Adipocyte (in vitro differentiated cells): ENCODE measurements around the gene TMEFF2.
A peak's percentile ranks its signal among the peaks of the same experiment; 100 is the strongest.

ENCODE experiments used
- DNase-seq: peaks from one replicate; pipeline ENCODE4 v3.0.0-alpha.2; 2015; ENCODE audit warnings: low read depth
- H3K27me3 ChIP-seq: replicated peaks from 2 replicates; pipeline ENCODE4 v1.7.0; 2013; ENCODE audit warnings: mild to moderate bottlenecking, low read length, moderate library complexity; ENCODE audit not compliant: control insufficient read depth, insufficient read depth
- H3K36me3 ChIP-seq: 2 replicates; pipeline ENCODE4 v1.7.0; 2013; ENCODE audit warnings: low read length, mild to moderate bottlenecking, moderate library complexity; ENCODE audit not compliant: control insufficient read depth, insufficient read depth, severe bottlenecking
- H3K4me1 ChIP-seq: 2 replicates; pipeline ENCODE4 v1.7.0; 2013; ENCODE audit warnings: mild to moderate bottlenecking, low read length, moderate library complexity; ENCODE audit not compliant: control insufficient read depth, insufficient read depth
- H3K4me3 ChIP-seq: 2 replicates; pipeline ENCODE4 v1.7.0; 2013; ENCODE audit warnings: mild to moderate bottlenecking, low read length, moderate library complexity
- H3K9ac ChIP-seq: 2 replicates; pipeline ENCODE4 v1.7.0; 2013; ENCODE audit warnings: mild to moderate bottlenecking, low read length, moderate library complexity
- H3K9me3 ChIP-seq: 2 replicates; pipeline ENCODE4 v1.7.0; 2013; ENCODE audit warnings: mild to moderate bottlenecking, low read length, moderate library complexity; ENCODE audit not compliant: control insufficient read depth

The TMEFF2 gene

GRCh38 chr2:192060161-192060560 lies 134.6 kb downstream of the TMEFF2 start:
- H3K9ac ChIP-seq, result no peak overlapping the region
- no peak for DNase-seq
- H3K4me1 ChIP-seq, result no peaks in the 10 kb centered on the region
- H3K27me3 ChIP-seq, result no peaks in the 10 kb centered on the region
- no peaks in the 10 kb centered on the region for H3K36me3 ChIP-seq
- no peaks in the 10 kb centered on the region for H3K9me3 ChIP-seq
- no peak overlapping the region for H3K4me3 ChIP-seq

GRCh38 chr2:192059266-192059665 lies 135.5 kb downstream of the TMEFF2 start:
- Histone ChIP-seq H3K27me3 (no peaks in the 10 kb centered on the region), H3K9me3 (no peaks in the 10 kb centered on the region), H3K9ac (no peak overlapping the region), H3K4me1 (no peaks in the 10 kb centered on the region), H3K4me3 (no peak overlapping the region), H3K36me3 (no peaks in the 10 kb centered on the region)
- no peak for DNase-seq

- no peak overlapping the region for H3K4me3 ChIP-seq
- DNase-seq, result no peak
- H3K27me3 ChIP-seq, result no peaks in the 10 kb centered on the region
- no peaks in the 10 kb centered on the region for H3K36me3 ChIP-seq
- H3K9ac ChIP-seq, result no peak overlapping the region
- no peaks in the 10 kb centered on the region for H3K9me3 ChIP-seq
- H3K4me1 ChIP-seq, result peaks cover 7% of the 10 kb centered on the region
Measured at GRCh38 chr2:192053921-192054320, 140.8 kb downstream of the TMEFF2 start.

GRCh38 chr2:192051533-192051932 lies 143.2 kb downstream of the TMEFF2 start:
- H3K27me3 ChIP-seq, result no peaks in the 10 kb centered on the region
- H3K36me3 ChIP-seq, result no peaks in the 10 kb centered on the region
- H3K9ac ChIP-seq, result no peak overlapping the region
- H3K4me1 ChIP-seq, result peaks cover 7% of the 10 kb centered on the region
- H3K9me3 ChIP-seq, result no peaks in the 10 kb centered on the region
- no peak for DNase-seq
- H3K4me3 ChIP-seq, result no peak overlapping the region

GRCh38 chr2:192049362-192049761 lies 145.4 kb downstream of the TMEFF2 start:
- Histone ChIP-seq H3K4me1 (peaks cover 7% of the 10 kb centered on the region), H3K9me3 (no peaks in the 10 kb centered on the region), H3K9ac (no peak overlapping the region), H3K4me3 (no peak overlapping the region), H3K27me3 (no peaks in the 10 kb centered on the region), H3K36me3 (no peaks in the 10 kb centered on the region)
- DNase-seq, result no peak

- Histone ChIP-seq H3K4me1 (peaks cover 7% of the 10 kb centered on the region), H3K4me3 (no peak overlapping the region), H3K9me3 (no peaks in the 10 kb centered on the region), H3K27me3 (no peaks in the 10 kb centered on the region), H3K9ac (no peak overlapping the region), H3K36me3 (no peaks in the 10 kb centered on the region)
- no peak for DNase-seq
Measured at GRCh38 chr2:192047315-192048107, 147.2 kb downstream of the TMEFF2 start.

- Histone ChIP-seq H3K4me1 (no peaks in the 10 kb centered on the region), H3K9me3 (no peaks in the 10 kb centered on the region), H3K4me3 (no peak overlapping the region), H3K27me3 (no peaks in the 10 kb centered on the region), H3K36me3 (no peaks in the 10 kb centered on the region), H3K9ac (no peak overlapping the region)
- no peak for DNase-seq
Measured at GRCh38 chr2:192044496-192044895, 150.2 kb downstream of the TMEFF2 start.

- no peaks in the 10 kb centered on the region for H3K36me3 ChIP-seq
- H3K27me3 ChIP-seq, result no peaks in the 10 kb centered on the region
- no peak overlapping the region for H3K4me3 ChIP-seq
- H3K4me1 ChIP-seq, result no peaks in the 10 kb centered on the region
- no peaks in the 10 kb centered on the region for H3K9me3 ChIP-seq
- DNase-seq, result no peak
- no peak overlapping the region for H3K9ac ChIP-seq
Measured at GRCh38 chr2:192043216-192043870, 151.4 kb downstream of the TMEFF2 start.

- DNase-seq, result no peak
- no peak overlapping the region for H3K9ac ChIP-seq
- H3K9me3 ChIP-seq, result no peaks in the 10 kb centered on the region
- no peaks in the 10 kb centered on the region for H3K36me3 ChIP-seq
- no peaks in the 10 kb centered on the region for H3K4me1 ChIP-seq
- H3K27me3 ChIP-seq, result no peaks in the 10 kb centered on the region
- no peak overlapping the region for H3K4me3 ChIP-seq
Measured at GRCh38 chr2:192042126-192042525, 152.6 kb downstream of the TMEFF2 start.

GRCh38 chr2:192038110-192038509 lies 156.6 kb downstream of the TMEFF2 start:
- no peaks in the 10 kb centered on the region for H3K9me3 ChIP-seq
- H3K4me1 ChIP-seq, result peaks cover 17% of the 10 kb centered on the region
- no peak overlapping the region for H3K9ac ChIP-seq
- no peak overlapping the region for H3K4me3 ChIP-seq
- DNase-seq, result no peak
- H3K36me3 ChIP-seq, result no peaks in the 10 kb centered on the region
- H3K27me3 ChIP-seq, result no peaks in the 10 kb centered on the region

GRCh38 chr2:192035731-192036442 lies 158.8 kb downstream of the TMEFF2 start:
- peaks cover 17% of the 10 kb centered on the region for H3K4me1 ChIP-seq
- peak overlapping the region; percentile 30 for H3K9ac ChIP-seq
- no peaks in the 10 kb centered on the region for H3K36me3 ChIP-seq
- DNase-seq, result peak; percentile 86
- H3K9me3 ChIP-seq, result no peaks in the 10 kb centered on the region
- peak overlapping the region; percentile 69 for H3K4me3 ChIP-seq
- H3K27me3 ChIP-seq, result no peaks in the 10 kb centered on the region
